ENCODE data around the gene NACC2. TPM values are rescaled to one million over a fixed set of nuclear protein-coding genes. Genes with fewer than 3 reads are reported as not detected.

NACC2 gene
- polyA plus RNA-seq, 3 donors from 2014 or later = 2.1 to 6.2 (median 2.8) TPM

- H3K4me3 Mint-ChIP-seq = no peak overlapping the region
- DNase-seq = no peak
- peaks cover 0 to 12% of the 10 kb centered on the region in 2 donors for H3K4me1 Mint-ChIP-seq
- H3K9me3 Mint-ChIP-seq = no peaks in the 10 kb centered on the region
- H3K27ac Mint-ChIP-seq = no peak overlapping the region
- H3K27me3 Mint-ChIP-seq (ENCODE audit: low read depth in 3 of 3) = peaks cover 3 to 15% (median 11%) of the 10 kb centered on the region in 3 donors
- H3K36me3 Mint-ChIP-seq = no peaks in the 10 kb centered on the region
These were observed 40.4 kb upstream of the NACC2 start for GRCh38 chr9:136135326-136136126.

- DNase-seq = no peak
- H3K36me3 Mint-ChIP-seq = no peaks in the 10 kb centered on the region
- peak overlapping the region in 4 of 5 donors; percentile 33 to 60 (median 50) for H3K4me3 Mint-ChIP-seq
- H3K9me3 Mint-ChIP-seq = no peaks in the 10 kb centered on the region
- no peak overlapping the region for H3K27ac Mint-ChIP-seq
- peaks cover 0 to 12% of the 10 kb centered on the region in 2 donors for H3K4me1 Mint-ChIP-seq
- peaks cover 7 to 18% (median 11%) of the 10 kb centered on the region in 3 donors for H3K27me3 Mint-ChIP-seq (ENCODE audit: low read depth in 3 of 3)
These were observed 38.9 kb upstream of the NACC2 start for GRCh38 chr9:136133959-136134484.

- peak; percentile 20 to 25 (median 22) for DNase-seq
- peaks cover 7 to 18% (median 11%) of the 10 kb centered on the region in 3 donors for H3K27me3 Mint-ChIP-seq (ENCODE audit: low read depth in 3 of 3)
- no peaks in the 10 kb centered on the region for H3K9me3 Mint-ChIP-seq
- H3K4me1 Mint-ChIP-seq = peaks cover 0 to 12% of the 10 kb centered on the region in 2 donors
- H3K36me3 Mint-ChIP-seq = no peaks in the 10 kb centered on the region
- peak overlapping the region in 3 of 5 donors; percentile 35 to 61 (median 49) for H3K4me3 Mint-ChIP-seq
- H3K27ac Mint-ChIP-seq = no peak overlapping the region
These were observed 38.3 kb upstream of the NACC2 start for GRCh38 chr9:136133191-136133958.

DNA sequence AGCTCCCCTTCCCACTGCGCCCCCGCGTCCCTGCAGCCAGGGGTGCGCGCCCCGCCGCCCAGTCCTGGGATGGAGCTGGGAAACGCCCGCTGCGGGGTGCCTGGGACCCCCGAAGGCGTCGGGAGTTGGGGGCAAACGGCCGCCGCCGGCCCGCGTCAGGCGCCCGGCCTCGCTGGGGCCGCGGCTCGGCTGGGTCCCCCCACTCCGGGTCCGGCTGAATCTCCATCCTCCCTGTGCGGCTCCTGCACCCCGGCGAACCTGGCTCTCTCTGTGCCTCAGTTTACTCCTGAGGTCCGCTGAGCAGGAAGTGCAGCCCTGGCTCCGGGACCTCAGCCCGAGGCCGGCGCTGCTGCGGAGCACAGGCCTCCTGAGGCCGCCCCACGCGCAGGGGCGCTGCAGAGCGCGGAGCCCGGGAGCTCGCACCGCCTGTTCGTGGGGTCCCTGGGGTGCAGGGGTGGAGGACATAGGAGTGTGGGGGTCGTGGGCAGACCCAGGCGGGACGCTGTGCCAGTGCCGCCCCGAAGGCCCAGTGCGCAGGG, 37.5 kb upstream of the NACC2 start:
- Mint-ChIP-seq H3K27ac (no peak overlapping the region), H3K4me3 (no peak overlapping the region), H3K4me1 (peaks cover 0 to 12% of the 10 kb centered on the region in 2 donors), H3K9me3 (no peaks in the 10 kb centered on the region), H3K36me3 (no peaks in the 10 kb centered on the region), H3K27me3 (ENCODE audit: low read depth in 3 of 3) (peaks cover 7 to 22% (median 11%) of the 10 kb centered on the region in 3 donors)
- DNase-seq = no peak

- Mint-ChIP-seq H3K9me3 (no peaks in the 10 kb centered on the region), H3K27me3 (ENCODE audit: low read depth in 3 of 3) (peaks cover 7 to 23% (median 11%) of the 10 kb centered on the region in 3 donors), H3K4me1 (peaks cover 0 to 12% of the 10 kb centered on the region in 2 donors), H3K4me3 (peak overlapping the region in 3 of 5 donors; percentile 7 to 57 (median 41)), H3K36me3 (no peaks in the 10 kb centered on the region), H3K27ac (no peak overlapping the region)
- no peak for DNase-seq
These were observed 36.8 kb upstream of the NACC2 start for GRCh38 chr9:136131629-136132511.

DNA sequence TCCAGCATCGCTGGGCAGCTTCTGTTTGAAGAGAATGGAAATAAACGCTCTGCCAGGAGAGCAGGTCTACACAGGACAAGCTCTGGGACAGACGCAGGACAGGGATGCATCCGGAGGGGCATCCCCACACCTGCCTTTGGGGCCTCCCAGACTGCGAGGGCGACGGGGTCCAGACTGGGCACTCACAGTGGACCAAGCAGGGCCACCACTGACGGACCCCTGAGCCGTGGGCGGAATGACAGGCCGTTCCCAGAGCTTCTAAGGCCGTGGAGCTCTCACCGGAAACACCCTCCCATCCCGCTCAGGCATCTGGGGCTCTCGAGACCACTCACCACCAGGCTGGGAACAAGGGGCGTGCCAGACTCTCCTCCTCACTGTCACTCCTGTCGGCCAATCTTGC, 34.1 kb upstream of the NACC2 start:
- Mint-ChIP-seq H3K27me3 (ENCODE audit: low read depth in 3 of 3) (peaks cover 5 to 18% (median 14%) of the 10 kb centered on the region in 3 donors), H3K4me1 (peaks cover 0 to 10% of the 10 kb centered on the region in 2 donors), H3K36me3 (no peaks in the 10 kb centered on the region), H3K9me3 (no peaks in the 10 kb centered on the region), H3K27ac (no peak overlapping the region), H3K4me3 (no peak overlapping the region)
- DNase-seq = no peak

GRCh38 chr9:136128436-136128835, 33.3 kb upstream of the NACC2 start:
- Mint-ChIP-seq H3K27ac (no peak overlapping the region), H3K9me3 (no peaks in the 10 kb centered on the region)

GRCh38 chr9:136127313-136127712, 32.2 kb upstream of the NACC2 start:
- no peaks in the 10 kb centered on the region for H3K9me3 Mint-ChIP-seq
- no peak for DNase-seq
- no peaks in the 10 kb centered on the region for H3K36me3 Mint-ChIP-seq
- no peak overlapping the region for H3K27ac Mint-ChIP-seq
- H3K4me3 Mint-ChIP-seq = no peak overlapping the region
- H3K27me3 Mint-ChIP-seq (ENCODE audit: low read depth in 3 of 3) = peaks cover 6 to 12% (median 7%) of the 10 kb centered on the region in 3 donors
- H3K4me1 Mint-ChIP-seq = peaks cover 0 to 5% of the 10 kb centered on the region in 2 donors

More at GRCh38 chr9:136128436-136128835, 33.3 kb upstream of the NACC2 start:
- peaks cover 0 to 4% of the 10 kb centered on the region in 2 donors for H3K4me1 Mint-ChIP-seq
- no peaks in the 10 kb centered on the region for H3K36me3 Mint-ChIP-seq
- no peak for DNase-seq
- H3K4me3 Mint-ChIP-seq = no peak overlapping the region
- H3K27me3 Mint-ChIP-seq (ENCODE audit: low read depth in 3 of 3) = peaks cover 4 to 12% (median 8%) of the 10 kb centered on the region in 3 donors

DNA sequence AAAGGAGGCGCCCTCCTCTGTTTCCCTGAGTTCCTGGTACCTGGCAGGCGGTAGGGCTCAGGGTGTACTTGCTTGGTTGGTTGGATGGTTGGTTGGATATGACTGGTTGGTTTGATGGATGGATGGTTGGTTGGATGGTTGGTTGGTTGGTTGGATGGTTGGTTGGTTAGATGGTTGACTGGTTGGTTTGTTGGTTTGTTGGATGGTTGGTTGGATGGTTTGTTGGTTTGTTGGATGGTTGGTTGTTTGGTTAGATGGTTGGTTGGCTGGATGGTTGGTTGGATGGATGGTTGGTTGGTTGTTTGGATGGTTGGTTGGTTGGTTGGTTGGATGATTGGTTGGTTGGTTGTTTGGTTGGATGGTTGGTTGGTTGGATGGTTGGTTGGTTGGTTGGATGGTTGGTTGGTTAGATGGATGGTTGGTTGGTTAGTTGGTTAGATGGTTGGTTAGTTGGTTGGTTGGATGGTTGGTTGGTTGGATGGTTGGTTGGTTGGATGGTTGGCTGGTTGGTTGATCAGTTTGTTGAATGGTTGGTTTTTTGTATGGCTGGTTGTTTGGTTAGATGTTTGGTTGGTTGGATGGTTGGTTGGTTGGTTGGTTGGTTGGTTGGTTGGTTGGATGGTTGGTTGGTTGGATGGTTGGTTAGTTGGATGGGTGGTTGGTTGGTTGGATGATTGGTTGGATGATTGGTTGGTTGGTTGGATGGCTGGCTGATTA, 30.0 kb upstream of the NACC2 start:
- H3K9me3 Mint-ChIP-seq = no peaks in the 10 kb centered on the region
- no peaks in the 10 kb centered on the region for H3K36me3 Mint-ChIP-seq
- no peak for DNase-seq
- no peak overlapping the region for H3K4me3 Mint-ChIP-seq
- peaks cover 3 to 8% (median 7%) of the 10 kb centered on the region in 3 donors for H3K27me3 Mint-ChIP-seq (ENCODE audit: low read depth in 3 of 3)
- peaks cover 0 to 2% of the 10 kb centered on the region in 2 donors for H3K4me1 Mint-ChIP-seq
- H3K27ac Mint-ChIP-seq = peak overlapping the region in 1 of 6 donors; percentile 80

GRCh38 chr9:136122425-136123383, 27.6 kb upstream of the NACC2 start:
- peaks cover 5 to 9% (median 8%) of the 10 kb centered on the region in 3 donors for H3K27me3 Mint-ChIP-seq (ENCODE audit: low read depth in 3 of 3)
- peaks cover 0 to 5% of the 10 kb centered on the region in 2 donors for H3K4me1 Mint-ChIP-seq
- no peak overlapping the region for H3K27ac Mint-ChIP-seq
- peak; percentile 69 to 75 (median 73) for DNase-seq
- H3K9me3 Mint-ChIP-seq = no peaks in the 10 kb centered on the region
- no peaks in the 10 kb centered on the region for H3K36me3 Mint-ChIP-seq
- H3K4me3 Mint-ChIP-seq = peak overlapping the region in 1 of 5 donors; percentile 14

DNA sequence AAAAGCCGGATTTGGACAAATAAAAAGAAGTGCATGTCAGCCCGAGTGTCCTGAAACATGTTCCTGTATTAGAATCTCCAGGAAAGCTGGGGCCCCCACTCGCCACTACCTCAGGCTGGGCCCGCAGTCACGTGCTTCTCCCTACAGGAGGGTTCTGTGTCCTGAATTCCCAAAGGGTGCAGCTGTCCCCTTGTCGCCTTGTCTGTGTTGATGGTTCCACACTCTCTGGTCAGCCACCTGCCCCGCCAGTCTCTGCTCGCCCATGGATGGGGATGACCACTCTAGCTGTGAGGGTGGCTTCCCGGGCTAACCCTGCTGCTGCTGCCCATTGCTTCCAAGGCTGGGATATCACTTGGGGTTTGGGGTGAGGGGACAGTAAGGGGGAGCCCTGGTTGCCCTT, 26.7 kb upstream of the NACC2 start:
- no peaks in the 10 kb centered on the region for H3K9me3 Mint-ChIP-seq
- DNase-seq = no peak
- H3K27ac Mint-ChIP-seq = no peak overlapping the region
- H3K36me3 Mint-ChIP-seq = no peaks in the 10 kb centered on the region
- peaks cover 0 to 7% of the 10 kb centered on the region in 2 donors for H3K4me1 Mint-ChIP-seq
- H3K27me3 Mint-ChIP-seq (ENCODE audit: low read depth in 3 of 3) = peaks cover 3 to 10% (median 8%) of the 10 kb centered on the region in 3 donors
- H3K4me3 Mint-ChIP-seq = peak overlapping the region in 1 of 5 donors; percentile 42
